OCI-M1 (cell line): ENCODE measurements around the gene GSK3A.
A peak's percentile ranks its signal among the peaks of the same experiment; 100 is the strongest.

ENCODE experiments used
- DNase-seq: peaks from one replicate; lab custom pipeline; 2025; lab: John Stamatoyannopoulos, UW

Gene GSK3A

GRCh38 chr19:42249149-42249750, 6.8 kb upstream of the GSK3A start:
- no peak for DNase-seq

GRCh38 chr19:42248270-42249148, 6.1 kb upstream of the GSK3A start:
- DNase-seq = no peak

GRCh38 chr19:42247640-42248199, 5.3 kb upstream of the GSK3A start:
- DNase-seq = no peak

GRCh38 chr19:42246922-42247639, 4.7 kb upstream of the GSK3A start:
- DNase-seq = peak; percentile 45

- no peak for DNase-seq
Measured at GRCh38 chr19:42246143-42246921, 3.9 kb upstream of the GSK3A start.

- no peak for DNase-seq
Measured at GRCh38 chr19:42245231-42245630, 2.8 kb upstream of the GSK3A start.

- DNase-seq = peak; percentile 99
Measured at GRCh38 chr19:42244347-42245220, 2.2 kb upstream of the GSK3A start.

- no peak for DNase-seq
Measured at GRCh38 chr19:42242069-42242511, 312 bp downstream of the GSK3A start.

GRCh38 chr19:42241279-42241678, 1.1 kb downstream of the GSK3A start:
- DNase-seq = no peak

- DNase-seq = no peak
Measured at GRCh38 chr19:42239544-42240220, 2.7 kb downstream of the GSK3A start.

- DNase-seq = no peak
Measured at GRCh38 chr19:42235181-42235580, 7.2 kb downstream of the GSK3A start.

- DNase-seq = no peak
Measured at GRCh38 chr19:42234364-42234763, 8.0 kb downstream of the GSK3A start.

- no peak for DNase-seq
Measured at GRCh38 chr19:42233678-42234292, 8.6 kb downstream of the GSK3A start.

- no peak for DNase-seq
Measured at GRCh38 chr19:42233106-42233505, 9.3 kb downstream of the GSK3A start.

GRCh38 chr19:42232435-42232834, 10.0 kb downstream of the GSK3A start:
- no peak for DNase-seq

- DNase-seq = no peak
Measured at GRCh38 chr19:42230571-42230970, 11.8 kb downstream of the GSK3A start.

GRCh38 chr19:42229855-42230351, 12.5 kb downstream of the GSK3A start:
- DNase-seq = peak; percentile 61

GRCh38 chr19:42229301-42229854, 13.0 kb downstream of the GSK3A start:
- DNase-seq = no peak

GRCh38 chr19:42228641-42229040, 13.8 kb downstream of the GSK3A start:
- DNase-seq = no peak
